BJ (cell line): Measurements from ENCODE around the gene KRTAP5-11. TPM values are rescaled to one million over a fixed set of nuclear protein-coding genes. Genes with fewer than 3 reads are reported as not detected.
"Not testable (repeated sequence)": the region's sequence is repeated elsewhere in the genome, so short reads cannot be mapped to it uniquely, and the experiment has no call there.

Source experiments
- CTCF ChIA-PET: fragments of 350-600 bp; formaldehyde crosslinking; extraction: SDS; loops from one replicate; lab custom pipeline; 2021; ENCODE audit warnings: antibody characterized with exemption, inconsistent platforms; lab: Yijun Ruan, JAX
- POLR2A ChIA-PET: fragments of 300-600 bp; sonication (Branson Sonifier 250); formaldehyde crosslinking; extraction: SDS; loops from one replicate; lab custom pipeline; 2021; ENCODE audit warnings: antibody characterized with exemption; lab: Charles Lee
- DNase-seq: peaks from one replicate; pipeline ENCODE4 v3.0.0-alpha.2; 2011; ENCODE audit warnings: low read depth
- H3K27me3 ChIP-seq: 2 replicates; pipeline ENCODE4 v1.6.0; 2011; ENCODE audit warnings: low read length; ENCODE audit not compliant: control insufficient read depth, insufficient read depth
- H3K36me3 ChIP-seq: 2 replicates; pipeline ENCODE4 v1.5.1; 2011; ENCODE audit warnings: low read length; ENCODE audit not compliant: control insufficient read depth, insufficient read depth
- H3K4me3 ChIP-seq: 2 replicates; pipeline ENCODE4 v1.5.1; 2011; ENCODE audit warnings: low read depth, mild to moderate bottlenecking, control low read depth, low read length
- CTCF ChIP-seq: IDR thresholded peaks from 2 replicates; pipeline ENCODE4 v1.5.1; 2011; ENCODE audit warnings: low read depth, mild to moderate bottlenecking, control low read depth, inconsistent platforms, low read length, moderate library complexity; ENCODE audit not compliant: insufficient read depth
- polyA plus RNA-seq: library from polyadenylated mRNA; depleted of rRNA; stranded (reverse); fragments of >200 nt; gene quantifications from 2 replicates; pipeline ENCODE4 v1.2.3, GENCODE V29; 2011

Gene KRTAP5-11
- polyA plus RNA-seq, 1 experiment, result not detected

- ChIA-PET CTCF (no interaction called here), POLR2A (no interaction called here)
- no peak for DNase-seq
- no peak for TF ChIP-seq CTCF
- H3K27me3 ChIP-seq, result peaks cover 2% of the 10 kb centered on the region; the same call in 1 of the 2 replicates
- H3K4me3 ChIP-seq, result no peak overlapping the region
- no peaks in the 10 kb centered on the region for H3K36me3 ChIP-seq
Observed at GRCh38 chr11:71538666-71538990, 44.0 kb downstream of the KRTAP5-11 start.

- H3K27me3 ChIP-seq, H3K4me3 ChIP-seq, POLR2A ChIA-PET, CTCF ChIA-PET, DNase-seq, H3K36me3 ChIP-seq: not testable (repeated sequence)
Observed at GRCh38 chr11:71537977-71538665, 44.6 kb downstream of the KRTAP5-11 start, which contains the start of gene KRTAP5-8. KRTAP5-8 (plus strand) TSS chr11:71538025; CDS start chr11:71538056, 31 bp downstream.

- CTCF ChIA-PET, result no interaction called here
Observed at GRCh38 chr11:71537537-71537936, 45.1 kb downstream of the KRTAP5-11 start.

GRCh38 chr11:71535825-71536224, 46.9 kb downstream of the KRTAP5-11 start:
- H3K4me3 ChIP-seq, result no peak overlapping the region
- no peaks in the 10 kb centered on the region for H3K27me3 ChIP-seq
- no peaks in the 10 kb centered on the region for H3K36me3 ChIP-seq
- POLR2A ChIA-PET, result no interaction called here
- no peak for DNase-seq
- no peak for TF ChIP-seq CTCF
- CTCF ChIA-PET, result no interaction called here

More at GRCh38 chr11:71537537-71537936, 45.1 kb downstream of the KRTAP5-11 start:
- Histone ChIP-seq H3K4me3 (no peak overlapping the region), H3K27me3 (peaks cover 2% of the 10 kb centered on the region; the same call in 1 of the 2 replicates), H3K36me3 (no peaks in the 10 kb centered on the region)
- no peak for DNase-seq
- no peak for TF ChIP-seq CTCF
- POLR2A ChIA-PET, result no interaction called here

GRCh38 chr11:71534711-71535608, 47.7 kb downstream of the KRTAP5-11 start:
- H3K36me3 ChIP-seq, CTCF ChIA-PET, H3K27me3 ChIP-seq, POLR2A ChIA-PET, H3K4me3 ChIP-seq, DNase-seq: not testable (repeated sequence)

GRCh38 chr11:71532036-71532610, 50.6 kb downstream of the KRTAP5-11 start:
- DNase-seq, result no peak
- CTCF ChIA-PET, result no interaction called here
- H3K36me3 ChIP-seq, result no peaks in the 10 kb centered on the region
- no peak overlapping the region for H3K4me3 ChIP-seq
- no peak for TF ChIP-seq CTCF
- H3K27me3 ChIP-seq, result no peaks in the 10 kb centered on the region
- POLR2A ChIA-PET, result no interaction called here
